HG03039 (cell line): Measurements from ENCODE around the gene TMEM204.
"Not testable (repeated sequence)": the region's sequence is repeated elsewhere in the genome, so short reads cannot be mapped to it uniquely, and the experiment has no call there.

Experiments
- ATAC-seq: cut with Tn5 transposase; IDR thresholded peaks from one replicate; pipeline ENCODE4 v1.9.1; 2021; ENCODE audit warnings: mild to moderate bottlenecking, moderate library complexity; ENCODE audit not compliant: unreplicated experiment

TMEM204 gene

DNA sequence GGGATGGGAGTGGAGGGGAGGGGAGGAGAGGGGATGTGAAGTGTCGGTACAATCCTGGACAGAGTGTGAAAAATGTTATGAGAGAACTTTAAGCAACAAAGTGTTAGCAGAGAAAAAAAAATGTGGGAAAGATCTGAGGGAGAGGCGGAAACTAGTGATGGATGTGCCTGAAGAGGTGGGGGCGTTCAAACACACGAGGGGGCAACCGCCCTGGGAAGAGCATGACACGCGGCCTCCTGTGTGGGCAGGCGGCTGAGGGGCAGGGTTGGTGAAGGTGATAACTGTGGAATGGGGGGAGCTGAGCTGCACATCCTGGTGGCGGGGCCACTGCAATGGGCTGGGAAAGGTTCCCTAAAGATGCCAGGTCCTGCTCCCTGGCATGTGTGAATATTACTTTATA is 48.3 kb downstream of the TMEM204 start:
- ATAC-seq = no peak

DNA sequence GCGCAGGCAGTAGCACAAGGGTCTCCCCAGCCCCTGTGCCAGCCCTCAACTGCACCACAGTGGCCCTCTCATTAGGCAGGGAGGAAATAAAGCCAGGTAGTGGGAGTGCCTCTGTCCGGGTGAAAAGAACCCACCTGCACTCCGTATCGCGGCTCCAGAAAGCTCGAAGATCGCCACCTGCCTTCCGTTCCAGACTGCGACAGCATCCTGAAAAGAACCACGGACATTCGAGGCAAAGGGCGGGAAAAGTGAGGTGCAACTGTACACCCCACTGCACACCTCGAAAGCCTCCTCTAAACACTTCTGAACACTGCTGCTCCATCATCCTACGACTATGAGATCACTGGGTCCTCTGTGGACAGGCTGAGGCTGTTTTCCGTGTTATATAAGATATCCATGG is 49.7 kb downstream of the TMEM204 start:
- no peak for ATAC-seq

DNA sequence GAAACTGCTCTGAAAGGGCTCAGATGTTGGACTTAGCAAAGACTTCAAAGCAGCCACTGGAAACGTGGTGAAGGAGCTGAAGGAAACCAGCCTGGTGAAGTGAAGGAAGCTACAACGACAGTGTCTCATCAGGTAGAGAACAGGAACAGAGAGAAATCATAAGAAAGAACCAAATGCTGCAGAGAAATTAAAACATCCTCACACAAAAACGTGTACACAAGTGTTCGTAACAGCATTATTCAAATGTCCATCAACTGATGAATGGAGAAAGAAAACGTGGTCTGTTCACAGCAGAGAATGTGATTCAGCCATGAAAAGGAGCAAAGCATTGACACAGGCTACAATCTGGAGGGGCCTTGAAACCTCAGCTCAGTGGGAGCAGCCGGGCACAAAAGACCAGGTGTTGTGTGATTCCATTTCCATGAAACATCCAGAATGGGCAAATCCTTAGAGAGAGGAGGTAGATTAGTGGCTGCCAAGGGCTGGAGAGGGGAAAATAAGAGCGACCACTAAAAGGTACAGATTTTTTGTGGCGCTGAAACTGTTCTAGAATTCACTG is 51.5 kb downstream of the TMEM204 start:
- ATAC-seq = no peak

DNA sequence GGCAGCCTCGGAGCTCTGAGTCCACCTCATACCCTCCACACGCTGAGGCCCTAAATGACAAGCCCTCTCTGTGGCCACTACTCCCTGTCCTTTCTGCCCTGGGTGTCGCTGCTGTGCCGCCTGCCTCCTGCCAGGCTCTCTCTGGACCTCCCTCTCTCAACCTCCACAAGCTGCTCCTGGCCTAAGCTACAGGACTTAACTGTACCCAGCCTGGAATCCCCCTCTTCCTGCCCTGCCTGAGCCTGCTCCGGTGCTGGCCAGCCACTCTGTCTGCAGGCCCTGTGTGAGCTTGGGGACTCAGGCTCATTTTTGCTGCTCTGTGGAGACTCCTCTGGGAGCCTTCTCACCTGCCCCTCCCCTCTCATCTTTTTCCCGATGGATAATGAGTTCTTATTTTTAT is 56.9 kb downstream of the TMEM204 start:
- ATAC-seq = no peak

DNA sequence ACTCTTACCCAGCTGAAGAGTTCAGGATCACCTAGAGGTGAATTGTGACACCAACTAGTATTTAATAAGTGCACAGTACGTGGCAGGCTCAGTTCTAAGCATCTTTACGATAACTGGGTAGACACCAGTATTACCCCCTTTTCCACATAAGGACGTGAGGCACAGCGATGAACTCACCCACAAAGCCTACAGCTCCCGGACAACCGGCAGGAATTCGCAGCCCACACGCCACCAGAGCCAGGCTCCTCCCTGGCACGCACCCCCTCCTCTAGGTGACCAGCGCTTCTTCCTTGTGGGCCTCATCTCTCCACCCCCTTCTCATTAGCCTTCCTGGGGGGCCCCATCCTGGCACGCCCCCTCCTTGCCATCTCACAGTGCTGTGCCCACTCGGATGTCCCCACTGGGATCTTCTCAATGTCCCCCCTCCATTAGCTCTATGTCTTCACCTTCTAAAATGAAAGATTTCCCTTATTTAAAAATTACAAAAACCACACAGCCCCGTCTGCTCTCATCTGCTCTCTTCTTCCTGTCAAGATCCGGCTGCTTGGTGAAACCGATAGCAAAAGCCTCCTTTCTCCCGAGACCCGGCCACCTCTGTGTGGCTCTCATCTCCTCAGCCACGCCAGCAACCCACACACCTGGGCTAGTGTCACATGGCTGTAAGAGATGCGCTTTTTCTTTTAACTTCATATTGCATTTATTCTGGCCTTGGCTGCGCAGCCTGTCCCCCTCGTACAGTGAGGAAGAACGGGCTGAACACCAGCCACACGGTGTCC is 57.7 kb downstream of the TMEM204 start:
- no peak for ATAC-seq

DNA sequence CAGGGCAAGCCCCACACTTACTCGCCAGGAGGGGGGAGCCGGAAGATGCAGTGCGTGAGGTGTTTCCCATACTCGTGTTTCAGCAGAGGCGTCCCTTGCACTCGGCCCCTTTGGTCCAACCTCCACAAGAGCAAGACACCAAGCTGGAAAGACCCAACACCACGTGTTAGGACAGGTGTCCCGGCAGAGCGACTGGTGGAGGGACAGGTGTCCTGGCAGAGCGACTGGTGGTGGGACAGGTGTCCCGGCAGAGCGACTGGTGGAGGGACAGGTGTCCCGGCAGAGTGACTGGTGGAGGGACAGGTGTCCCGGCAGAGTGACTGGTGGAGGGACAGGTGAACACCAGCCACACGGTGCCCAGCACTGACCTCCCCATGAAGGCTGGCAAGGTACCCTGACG is 59.0 kb downstream of the TMEM204 start:
- ATAC-seq = no peak

DNA sequence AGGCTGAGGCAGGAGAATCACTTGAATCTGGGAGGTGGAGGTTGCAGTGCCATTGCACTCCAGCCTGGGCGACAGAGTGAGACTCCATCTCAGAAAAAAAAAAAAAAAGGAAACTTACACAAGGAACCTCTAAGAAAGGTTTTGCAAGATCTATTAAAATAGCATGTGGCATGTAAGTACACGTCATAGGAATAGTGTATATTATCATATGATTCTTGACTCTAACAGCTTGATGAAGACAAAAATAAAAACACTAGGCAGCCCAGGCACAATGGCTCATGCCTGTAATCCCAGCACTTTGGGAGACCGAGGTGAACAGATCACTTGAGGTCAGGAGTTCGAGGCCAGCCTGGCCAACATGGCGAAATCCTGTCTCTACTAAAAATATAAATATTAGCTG is 62.0 kb downstream of the TMEM204 start:
- not testable (repeated sequence) for ATAC-seq

DNA sequence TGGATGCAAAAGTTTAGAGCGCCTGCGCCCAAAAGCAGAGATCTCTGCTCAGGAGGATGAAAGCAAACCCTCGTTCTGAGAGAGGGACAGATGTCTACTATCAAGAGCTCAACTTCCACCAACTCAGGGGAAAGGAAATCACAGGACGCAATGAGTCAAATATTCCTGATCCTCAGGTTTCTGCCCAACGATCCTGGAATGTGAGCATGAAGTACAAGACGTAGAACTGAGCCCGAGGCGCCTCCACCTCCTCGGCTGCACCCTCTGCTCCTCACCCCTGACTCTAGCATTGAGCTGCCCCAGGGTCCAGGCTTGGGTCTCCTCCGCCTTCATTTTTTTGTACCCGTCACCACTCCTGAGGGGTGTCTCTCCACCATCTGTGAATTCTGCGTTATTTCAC is 63.0 kb downstream of the TMEM204 start:
- no peak for ATAC-seq

DNA sequence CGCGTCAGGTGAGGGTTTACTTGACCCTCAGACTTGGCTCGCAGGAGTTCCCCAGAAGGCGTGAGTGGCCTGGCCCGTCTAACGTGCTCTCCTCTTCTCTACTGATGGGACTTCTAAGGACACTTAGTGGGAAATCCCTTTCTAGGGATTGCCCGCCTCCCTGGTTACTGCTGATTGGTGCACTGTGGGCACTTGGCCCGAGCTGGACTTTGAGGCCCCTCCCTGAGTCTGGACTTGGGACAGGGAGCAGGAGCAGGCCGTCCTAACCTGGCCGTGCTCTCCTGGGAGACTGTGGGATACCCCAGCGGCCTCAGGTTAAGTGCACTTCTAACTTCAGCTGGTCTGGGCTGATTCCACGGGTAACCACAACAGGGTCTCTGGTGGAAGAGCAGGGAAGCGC is 63.7 kb downstream of the TMEM204 start:
- no peak for ATAC-seq

DNA sequence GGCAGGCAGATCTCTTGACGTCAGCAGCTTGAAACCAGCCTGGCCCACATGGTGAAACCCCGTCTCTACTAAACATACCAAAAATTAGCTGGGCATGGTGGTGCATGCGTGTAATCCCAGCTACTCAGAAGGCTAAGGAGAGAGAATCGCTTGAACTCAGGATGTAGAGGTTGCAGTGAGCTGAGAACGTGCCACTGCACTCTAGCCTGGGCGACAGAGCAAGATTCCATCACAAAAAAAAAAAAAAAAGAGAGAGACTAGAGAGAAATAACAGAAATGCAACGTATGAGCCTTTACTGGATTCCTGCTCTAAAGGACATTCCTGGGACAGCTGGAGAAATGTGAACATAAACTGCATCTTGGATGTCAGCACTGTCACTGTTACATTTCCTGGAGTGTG is 67.6 kb downstream of the TMEM204 start:
- ATAC-seq = no peak

DNA sequence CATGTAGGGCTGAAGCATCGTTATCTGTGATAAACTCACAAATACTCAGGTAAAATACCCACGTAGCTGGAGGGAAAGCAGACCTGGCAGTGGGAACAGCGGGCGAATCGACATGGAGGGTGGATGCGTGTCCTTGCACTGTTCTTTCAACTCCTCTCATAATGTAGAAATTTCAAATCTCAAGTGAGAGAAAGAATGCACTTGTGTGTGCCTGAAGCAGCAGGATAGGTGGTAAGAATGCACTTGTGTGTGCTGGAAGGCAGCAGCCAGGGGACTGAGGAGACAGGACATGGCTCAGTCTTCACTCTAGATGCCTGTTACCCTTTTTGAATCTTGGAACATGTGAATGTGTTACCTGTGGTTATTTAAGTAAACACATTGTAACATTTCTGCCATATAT is 68.0 kb downstream of the TMEM204 start:
- ATAC-seq = no peak

DNA sequence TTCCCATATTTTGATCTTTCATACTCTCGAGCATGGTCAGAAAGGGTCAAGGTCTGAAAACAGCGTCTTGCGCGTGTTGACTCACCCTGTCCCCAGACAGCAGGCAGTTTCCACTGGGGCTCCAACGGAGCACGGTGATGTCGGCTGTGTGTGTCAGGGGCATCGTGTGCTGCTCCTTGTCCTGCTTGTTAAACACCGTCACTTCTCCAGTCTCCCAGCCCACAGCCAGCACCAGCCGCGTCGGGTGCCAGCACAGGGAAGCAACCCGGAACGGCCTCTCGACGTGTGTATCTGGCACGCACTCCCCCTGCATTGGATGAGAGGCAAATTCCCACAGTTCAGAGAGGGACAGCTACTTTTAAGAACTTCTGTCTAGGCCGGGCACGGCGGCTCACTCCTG is 68.8 kb downstream of the TMEM204 start:
- ATAC-seq = no peak
